Measurements from ENCODE around the gene PGF. TPM values are rescaled to one million over a fixed set of nuclear protein-coding genes. Genes with fewer than 3 reads are reported as not detected.

The PGF gene
- total RNA-seq, 1 experiment from 2014 or later = 6.4 TPM

DNA sequence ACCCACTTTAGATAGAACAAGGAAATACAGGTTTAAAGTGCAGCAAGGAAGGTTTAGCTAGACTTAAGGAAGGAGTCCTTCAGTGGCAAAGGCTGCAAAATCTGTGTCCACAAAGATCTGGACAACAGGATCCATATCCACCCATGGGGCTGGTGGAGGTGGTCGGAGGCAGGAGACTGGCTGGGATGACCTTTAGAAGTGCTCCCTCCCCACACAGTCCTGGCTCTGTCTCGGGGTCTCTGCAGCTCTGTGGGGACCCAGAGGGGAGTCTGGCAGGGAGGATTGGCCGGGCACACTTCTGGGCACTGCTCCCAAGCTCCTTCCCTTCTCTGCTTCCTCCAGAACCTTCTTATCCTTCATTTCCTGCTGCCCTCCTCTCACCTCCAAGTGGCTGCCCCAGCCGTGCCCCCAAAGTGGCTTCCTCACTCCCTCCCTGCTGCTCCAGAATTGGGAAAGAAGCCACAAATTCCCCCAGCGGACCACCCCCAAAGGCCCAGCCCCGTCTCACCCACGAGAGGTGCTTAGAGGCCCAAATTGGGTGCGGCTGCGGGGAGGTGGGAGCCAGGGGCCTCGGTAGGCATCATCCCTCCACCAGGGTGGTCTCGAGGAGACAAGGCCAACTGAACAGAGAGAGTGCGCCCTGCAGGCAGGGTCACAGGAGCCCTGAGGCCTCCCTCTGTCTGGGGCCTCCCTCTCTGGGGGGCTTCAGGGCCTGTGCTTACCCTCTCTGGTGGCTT is 21.9 kb upstream of the PGF start (continued):
- TF ChIP-seq, protein P1, sequence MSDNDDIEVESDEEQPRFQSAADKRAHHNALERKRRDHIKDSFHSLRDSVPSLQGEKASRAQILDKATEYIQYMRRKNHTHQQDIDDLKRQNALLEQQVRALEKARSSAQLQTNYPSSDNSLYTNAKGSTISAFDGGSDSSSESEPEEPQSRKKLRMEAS (IDR thresholded peaks at IDR 0.05) = no peak
- TF ChIP-seq, protein P2, sequence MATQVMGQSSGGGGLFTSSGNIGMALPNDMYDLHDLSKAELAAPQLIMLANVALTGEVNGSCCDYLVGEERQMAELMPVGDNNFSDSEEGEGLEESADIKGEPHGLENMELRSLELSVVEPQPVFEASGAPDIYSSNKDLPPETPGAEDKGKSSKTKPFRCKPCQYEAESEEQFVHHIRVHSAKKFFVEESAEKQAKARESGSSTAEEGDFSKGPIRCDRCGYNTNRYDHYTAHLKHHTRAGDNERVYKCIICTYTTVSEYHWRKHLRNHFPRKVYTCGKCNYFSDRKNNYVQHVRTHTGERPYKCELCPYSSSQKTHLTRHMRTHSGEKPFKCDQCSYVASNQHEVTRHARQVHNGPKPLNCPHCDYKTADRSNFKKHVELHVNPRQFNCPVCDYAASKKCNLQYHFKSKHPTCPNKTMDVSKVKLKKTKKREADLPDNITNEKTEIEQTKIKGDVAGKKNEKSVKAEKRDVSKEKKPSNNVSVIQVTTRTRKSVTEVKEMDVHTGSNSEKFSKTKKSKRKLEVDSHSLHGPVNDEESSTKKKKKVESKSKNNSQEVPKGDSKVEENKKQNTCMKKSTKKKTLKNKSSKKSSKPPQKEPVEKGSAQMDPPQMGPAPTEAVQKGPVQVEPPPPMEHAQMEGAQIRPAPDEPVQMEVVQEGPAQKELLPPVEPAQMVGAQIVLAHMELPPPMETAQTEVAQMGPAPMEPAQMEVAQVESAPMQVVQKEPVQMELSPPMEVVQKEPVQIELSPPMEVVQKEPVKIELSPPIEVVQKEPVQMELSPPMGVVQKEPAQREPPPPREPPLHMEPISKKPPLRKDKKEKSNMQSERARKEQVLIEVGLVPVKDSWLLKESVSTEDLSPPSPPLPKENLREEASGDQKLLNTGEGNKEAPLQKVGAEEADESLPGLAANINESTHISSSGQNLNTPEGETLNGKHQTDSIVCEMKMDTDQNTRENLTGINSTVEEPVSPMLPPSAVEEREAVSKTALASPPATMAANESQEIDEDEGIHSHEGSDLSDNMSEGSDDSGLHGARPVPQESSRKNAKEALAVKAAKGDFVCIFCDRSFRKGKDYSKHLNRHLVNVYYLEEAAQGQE (IDR thresholded peaks at IDR 0.05; ENCODE audit: low read depth) = no peak
- TF ChIP-seq, protein P3, sequence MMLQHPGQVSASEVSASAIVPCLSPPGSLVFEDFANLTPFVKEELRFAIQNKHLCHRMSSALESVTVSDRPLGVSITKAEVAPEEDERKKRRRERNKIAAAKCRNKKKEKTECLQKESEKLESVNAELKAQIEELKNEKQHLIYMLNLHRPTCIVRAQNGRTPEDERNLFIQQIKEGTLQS (IDR thresholded peaks at IDR 0.05) = no peak
- TF ChIP-seq CEBPB (IDR thresholded peaks at IDR 0.05; ENCODE audit: low read depth) (no peak), EGR1 (IDR thresholded peaks at IDR 0.05; ENCODE audit: low read depth) (no peak), SP1 (IDR thresholded peaks at IDR 0.05; ENCODE audit: low read depth) (no peak), CBX3 (IDR thresholded peaks at IDR 0.05; ENCODE audit: low read depth) (no peak), POLR2AphosphoS5 (IDR thresholded peaks at IDR 0.05; ENCODE audit: low read depth, low read length) (no peak), FOSL1 (IDR thresholded peaks at IDR 0.05; ENCODE audit: low read depth) (no peak), YY1 (IDR thresholded peaks at IDR 0.05; ENCODE audit: extremely low read depth, insufficient replicate concordance, low read depth, low read length) (no peak)
